HEK293 (cell line): ENCODE measurements around the gene PCBP2.
A peak's percentile ranks its signal among the peaks of the same experiment; 100 is the strongest.

Experiments used
- CTCF ChIA-PET: fragments of 350-600 bp; formaldehyde crosslinking; extraction: SDS; loops from one replicate; lab custom pipeline; 2021; ENCODE audit warnings: antibody characterized with exemption; lab: Yijun Ruan, JAX
- POLR2A ChIA-PET: fragments of 300-600 bp; formaldehyde crosslinking; extraction: SDS; loops from one replicate; lab custom pipeline; 2020; ENCODE audit warnings: antibody characterized with exemption, inconsistent platforms; lab: Yijun Ruan, JAX
- H3K27ac ChIP-seq: fragments of 200-500 bp; sonication (Bioruptor generic); 2 replicates; pipeline ENCODE4 v1.5.1; 2014; ENCODE audit warnings: low read depth, low read length, control low read depth, inconsistent platforms; ENCODE audit errors: extremely low read depth
- H3K36me3 ChIP-seq, 2 experiments: fragments of 200-500 bp in 1 of 2; sonication (Bioruptor generic) in 1 of 2; 1 replicate in 1 of 2; 2 replicates in 1 of 2; pipeline ENCODE4 v1.5.1; 2014 to 2017; ENCODE audit warnings: inconsistent platforms in 2 of 2, low read length in 2 of 2; ENCODE audit not compliant: control insufficient read depth in 2 of 2, insufficient read depth in 1 of 2
- H3K4me1 ChIP-seq: fragments of 200-500 bp; sonication (Bioruptor generic); 2 replicates; pipeline ENCODE4 v1.5.1; 2014; ENCODE audit warnings: mild to moderate bottlenecking, low read length, inconsistent platforms; ENCODE audit not compliant: control insufficient read depth, insufficient read depth
- H3K4me3 ChIP-seq: 2 replicates; pipeline ENCODE4 v1.5.1; 2011; ENCODE audit warnings: low read depth, mild to moderate bottlenecking, control low read depth, low read length, moderate library complexity
- H3K9me3 ChIP-seq: fragments of 200-500 bp; sonication (Bioruptor generic); 2 replicates; pipeline ENCODE4 v1.5.1; 2014; ENCODE audit warnings: low read depth, low read length, inconsistent platforms; ENCODE audit not compliant: control insufficient read depth, insufficient read depth
- BCL11B ChIP-seq: fragments of 450-650 bp; formaldehyde crosslinking; IDR thresholded peaks from 2 replicates; pipeline ENCODE4 v1.5.1; 2016; ENCODE audit warnings: low read depth, missing biosample characterization, missing genetic modification characterization
- ELK4 ChIP-seq: IDR thresholded peaks from 2 replicates; pipeline ENCODE4 v1.6.1; 2011; ENCODE audit warnings: mild to moderate bottlenecking, low read depth, low read length, borderline replicate concordance
- GLIS1 ChIP-seq: fragments of 450-650 bp; formaldehyde crosslinking; IDR thresholded peaks from 2 replicates; pipeline ENCODE4 v1.5.1; 2016; ENCODE audit warnings: missing biosample characterization, missing genetic modification characterization
- SP2 ChIP-seq: fragments of 450-650 bp; formaldehyde crosslinking; IDR thresholded peaks from 2 replicates; pipeline ENCODE4 v1.5.1; 2016; ENCODE audit warnings: missing biosample characterization, missing genetic modification characterization
- SP3 ChIP-seq: fragments of 450-650 bp; formaldehyde crosslinking; IDR thresholded peaks from 2 replicates; pipeline ENCODE4 v1.5.1; 2016; ENCODE audit warnings: missing biosample characterization, missing genetic modification characterization
- WT1 ChIP-seq: fragments of 450-650 bp; formaldehyde crosslinking; IDR thresholded peaks from 2 replicates; pipeline ENCODE4 v1.5.1; 2016; ENCODE audit warnings: missing biosample characterization, missing genetic modification characterization
- ZBTB17 ChIP-seq: fragments of 450-650 bp; formaldehyde crosslinking; IDR thresholded peaks from 2 replicates; pipeline ENCODE4 v1.5.1; 2016; ENCODE audit warnings: missing biosample characterization, missing genetic modification characterization
- ZBTB20 ChIP-seq: fragments of 450-650 bp; formaldehyde crosslinking; IDR thresholded peaks from 2 replicates; pipeline ENCODE4 v1.5.1; 2016; ENCODE audit warnings: missing biosample characterization, missing genetic modification characterization
- ZBTB26 ChIP-seq: fragments of 450-650 bp; formaldehyde crosslinking; optimal IDR thresholded peaks from 2 replicates; pipeline ENCODE3; 2016; ENCODE audit warnings: missing biosample characterization, mild to moderate bottlenecking, missing genetic modification characterization
- ZFHX2 ChIP-seq: fragments of 450-650 bp; formaldehyde crosslinking; conservative IDR thresholded peaks from 2 replicates; pipeline ENCODE4 v1.5.1; 2016; ENCODE audit warnings: missing biosample characterization, missing genetic modification characterization
- ZFP69B ChIP-seq: fragments of 450-650 bp; formaldehyde crosslinking; IDR thresholded peaks from 2 replicates; pipeline ENCODE4 v1.5.1; 2016; ENCODE audit warnings: missing biosample characterization, missing genetic modification characterization
- ZNF214 ChIP-seq: fragments of 450-650 bp; formaldehyde crosslinking; IDR thresholded peaks from 2 replicates; pipeline ENCODE4 v1.5.1; 2017; ENCODE audit warnings: missing biosample characterization, mild to moderate bottlenecking, missing genetic modification characterization, borderline replicate concordance
- ZNF239 ChIP-seq: fragments of 450-650 bp; formaldehyde crosslinking; IDR thresholded peaks from 2 replicates; pipeline ENCODE4 v1.5.1; 2016; ENCODE audit warnings: missing biosample characterization, missing genetic modification characterization
- ZNF324 ChIP-seq: fragments of 450-650 bp; formaldehyde crosslinking; IDR thresholded peaks from 2 replicates; pipeline ENCODE4 v1.5.1; 2016; ENCODE audit warnings: missing biosample characterization, missing genetic modification characterization
- ZNF335 ChIP-seq: fragments of 450-650 bp; formaldehyde crosslinking; conservative IDR thresholded peaks from 2 replicates; pipeline ENCODE4 v1.5.1; 2016; ENCODE audit warnings: missing biosample characterization, missing genetic modification characterization
- ZNF366 ChIP-seq: fragments of 450-650 bp; formaldehyde crosslinking; conservative IDR thresholded peaks from 2 replicates; pipeline ENCODE4 v1.5.1; 2016; ENCODE audit warnings: missing biosample characterization, missing genetic modification characterization
- ZNF473 ChIP-seq: fragments of 450-650 bp; formaldehyde crosslinking; IDR thresholded peaks from 2 replicates; pipeline ENCODE4 v1.5.1; 2017; ENCODE audit warnings: missing biosample characterization, missing genetic modification characterization
- ZNF560 ChIP-seq: fragments of 450-650 bp; formaldehyde crosslinking; IDR thresholded peaks from 2 replicates; pipeline ENCODE4 v1.5.1; 2017; ENCODE audit warnings: missing biosample characterization, missing genetic modification characterization, borderline replicate concordance
- ZNF571 ChIP-seq: fragments of 450-650 bp; formaldehyde crosslinking; IDR thresholded peaks from 2 replicates; pipeline ENCODE4 v1.5.0; 2017; ENCODE audit warnings: missing biosample characterization, missing genetic modification characterization
- ZNF585B ChIP-seq: fragments of 450-650 bp; formaldehyde crosslinking; IDR thresholded peaks from 2 replicates; pipeline ENCODE4 v1.5.1; 2016; ENCODE audit warnings: missing biosample characterization, missing genetic modification characterization
- ZNF600 ChIP-seq: fragments of 450-650 bp; formaldehyde crosslinking; IDR thresholded peaks from 2 replicates; pipeline ENCODE4 v1.5.1; 2016; ENCODE audit warnings: missing biosample characterization, missing genetic modification characterization
- ZNF645 ChIP-seq: fragments of 450-650 bp; formaldehyde crosslinking; IDR thresholded peaks from 2 replicates; pipeline ENCODE4; 2016; ENCODE audit warnings: missing biosample characterization, missing genetic modification characterization
- ZNF692 ChIP-seq: fragments of 450-650 bp; formaldehyde crosslinking; IDR thresholded peaks from 2 replicates; pipeline ENCODE4 v1.5.1; 2016; ENCODE audit warnings: missing biosample characterization, missing genetic modification characterization
- ZSCAN4 ChIP-seq: fragments of 450-650 bp; formaldehyde crosslinking; IDR thresholded peaks from 2 replicates; pipeline ENCODE4 v1.5.1; 2017; ENCODE audit warnings: missing biosample characterization, missing genetic modification characterization

Gene PCBP2

DNA sequence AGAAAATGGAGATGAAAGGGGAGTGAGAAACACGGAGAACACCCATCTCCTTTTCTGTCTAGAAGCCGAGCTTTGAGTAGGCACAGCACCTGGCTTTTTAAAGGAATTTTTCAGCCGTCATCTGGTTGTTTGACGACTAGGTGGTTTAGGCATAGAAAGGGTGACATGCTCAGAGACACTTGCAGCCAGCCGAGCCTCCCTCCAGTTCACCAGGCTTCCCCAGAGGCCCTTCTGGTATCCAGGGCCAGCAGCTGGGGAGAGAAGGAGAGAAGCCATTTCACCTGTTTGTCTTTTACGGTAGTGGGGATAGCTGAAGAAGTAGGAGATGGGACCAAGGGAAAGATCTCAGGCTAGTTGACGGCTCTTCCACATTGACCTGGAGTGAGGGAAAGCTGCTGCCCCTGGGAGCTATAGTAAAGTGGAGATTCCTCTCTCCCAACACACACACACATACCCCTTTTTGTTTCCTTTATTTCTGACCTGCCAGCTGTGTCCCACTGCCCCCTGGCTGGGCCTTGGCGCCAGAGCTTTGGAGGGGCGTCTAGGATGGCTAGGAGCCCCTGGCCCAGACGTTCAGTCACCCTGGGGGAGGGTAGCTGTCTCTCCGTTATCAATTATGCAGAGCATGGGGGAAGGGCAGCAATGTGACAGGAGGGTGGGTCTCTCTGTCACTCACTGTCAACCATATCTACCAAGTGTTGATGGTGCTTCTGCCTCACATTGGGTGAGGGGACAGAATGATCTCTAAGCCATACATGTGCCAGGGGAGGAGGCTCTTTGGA lies 41.9 kb downstream of the PCBP2 start:
- Histone ChIP-seq H3K9me3 (no peaks in the 10 kb centered on the region), H3K4me3 (peak overlapping the region; percentile 55), H3K27ac (peak overlapping the region; percentile 46; the same call in 1 of the 2 replicates)
- CTCF ChIA-PET, result interaction anchor here (0.7 to 1.5 kb wide), 5 partner anchors 11 to 182 kb away, joined by 3 read pairs; partner anchors contain the start of genes AAAS and ATP5MC2
- TF ChIP-seq ZNF366 (tag by site-specific recombination), result 0 out of 2 replicates have a peak, but pooled peaks have one; percentile 9
- TF ChIP-seq ZFHX2 (tag by site-specific recombination), result no peak
- no peak for TF ChIP-seq BCL11B (tag by site-specific recombination)
- no peak for TF ChIP-seq ZNF645 (tag by site-specific recombination)
- TF ChIP-seq, all 188 proteins: peak for 1
- Histone ChIP-seq H3K36me3 (no peaks in the 10 kb centered on the region), H3K4me1 (peaks cover 16% of the 10 kb centered on the region)
- POLR2A ChIA-PET, result interaction anchor here (0.6 to 2.8 kb wide), 3 partner anchors 11 to 159 kb away, joined by 3 to 27 read pairs (median 5); no protein-coding TSS in a partner anchor

DNA sequence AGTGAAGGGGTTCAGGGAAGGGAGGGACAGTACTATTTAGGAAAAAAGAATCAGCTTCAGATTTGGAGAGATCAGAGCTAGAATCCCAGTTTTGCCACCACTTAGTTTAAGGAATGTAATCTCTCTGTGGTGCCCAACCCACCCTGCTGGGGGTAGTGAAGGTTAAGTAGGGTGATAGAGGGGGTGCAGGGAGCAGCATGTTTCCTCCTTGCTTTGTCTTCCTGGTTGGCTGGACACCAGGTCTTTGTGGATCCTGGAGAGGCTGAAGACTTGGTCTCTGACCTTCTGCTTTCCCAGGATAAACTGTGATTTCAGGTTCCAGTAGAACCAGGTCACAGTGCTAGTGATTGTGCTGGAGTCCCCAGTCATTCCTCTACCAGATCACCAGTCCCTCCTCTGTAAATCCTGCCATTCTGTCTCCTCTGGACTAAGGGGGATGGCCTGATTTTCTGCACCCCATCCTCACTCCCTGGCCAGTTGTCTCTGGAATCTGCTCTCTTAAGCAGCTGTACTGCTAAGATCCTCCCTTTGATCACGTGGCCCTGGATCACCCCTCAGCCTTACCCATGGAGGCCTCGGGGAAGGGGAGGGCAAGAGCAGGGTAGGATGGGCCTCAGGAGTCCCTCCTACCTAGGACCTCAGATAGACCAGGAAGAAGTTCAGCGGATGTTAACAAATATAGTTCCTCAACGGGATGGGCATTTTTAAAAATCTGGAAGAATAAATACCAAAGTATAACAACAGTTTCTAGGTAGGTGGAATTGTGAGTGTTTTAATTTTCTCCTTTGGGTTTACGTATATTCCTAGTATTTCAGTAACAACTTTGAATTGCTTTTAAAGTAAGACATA lies 44.2 kb downstream of the PCBP2 start:
- H3K9me3 ChIP-seq, result no peaks in the 10 kb centered on the region
- H3K4me1 ChIP-seq, result peaks cover 20% of the 10 kb centered on the region
- no peak overlapping the region for H3K4me3 ChIP-seq
- POLR2A ChIA-PET, result no interaction called here
- TF ChIP-seq ZNF600 (tag by site-specific recombination) (peak; percentile 64), ZNF335 (tag by site-specific recombination) (peak; percentile 41; the same call in 1 of the 2 replicates), ZFP69B (tag by site-specific recombination) (no peak), WT1 (peak; percentile 53), SP2 (peak; percentile 84), ZNF571 (tag by site-specific recombination) (no peak), ZBTB17 (tag by site-specific recombination) (peak; percentile 90), ZNF585B (tag by site-specific recombination) (no peak), GLIS1 (tag by site-specific recombination) (peak; percentile 65), ZBTB20 (tag by site-specific recombination) (peak; percentile 53), SP3 (peak; percentile 73), ZNF473 (no peak), ZNF366 (tag by site-specific recombination) (0 out of 2 replicates have a peak, but pooled peaks have one; percentile 11)
- H3K27ac ChIP-seq, result no peak overlapping the region
- H3K36me3 ChIP-seq, result no peaks in the 10 kb centered on the region
- CTCF ChIA-PET, result interaction anchor here (1.0 kb wide), 1 partner anchor 171 kb away, joined by 3 read pairs; no protein-coding TSS in a partner anchor

GRCh38 chr12:53496752-53497032 lies 44.8 kb downstream of the PCBP2 start:
- CTCF ChIA-PET, result interaction anchor here (0.7 to 1.0 kb wide), 2 partner anchors 69 to 172 kb away, joined by 3 read pairs; no protein-coding TSS in a partner anchor
- Histone ChIP-seq H3K9me3 (no peaks in the 10 kb centered on the region), H3K27ac (no peak overlapping the region), H3K4me1 (peaks cover 21% of the 10 kb centered on the region), H3K4me3 (no peak overlapping the region), H3K36me3 (no peaks in the 10 kb centered on the region)
- POLR2A ChIA-PET, result no interaction called here
- TF ChIP-seq ZNF692, result no peak
- TF ChIP-seq ZNF324 (tag by site-specific recombination), result no peak
- no peak for TF ChIP-seq ZNF214 (tag by site-specific recombination)
- no peak for TF ChIP-seq ZBTB17 (tag by site-specific recombination)
- TF ChIP-seq ZBTB26 (tag by site-specific recombination), result no peak
- no peak for TF ChIP-seq WT1
- no peak for TF ChIP-seq ELK4
- TF ChIP-seq ZSCAN4 (tag by site-specific recombination), result no peak
- TF ChIP-seq GLIS1 (tag by site-specific recombination), result no peak
- no peak for TF ChIP-seq ZNF560 (tag by site-specific recombination)
- TF ChIP-seq ZNF239 (tag by site-specific recombination), result no peak
